ENCODE results near the gene TUT4. TPM values are rescaled to one million over a fixed set of nuclear protein-coding genes. Genes with fewer than 3 reads are reported as not detected.

TUT4 gene
- total and polyA plus RNA-seq, 2 experiments from 2014 or later, result 14.9 to 18.9 TPM

GRCh38 chr1:52506349-52506748 lies 46.5 kb downstream of the TUT4 start:
- Histone ChIP-seq H3K9me2 (ENCODE audit: insufficient read depth) (no peaks in the 10 kb centered on the region), H3K27me3 (replicated peaks; ENCODE audit: insufficient read depth) (no peaks in the 10 kb centered on the region), H3K4me3 (no peak overlapping the region), H3K9me3 (ENCODE audit: low read depth) (no peaks in the 10 kb centered on the region), H3K4me1 (ENCODE audit: insufficient read depth) (no peaks in the 10 kb centered on the region), H3K27ac (no peak overlapping the region), H3K36me3 (ENCODE audit: low read depth) (0 out of 2 replicates have a peak, but pooled peaks cover 5% of the 10 kb centered on the region), H3F3A (ENCODE audit: insufficient read depth) (no peaks in the 10 kb centered on the region), H3K9ac (no peak overlapping the region), H2AFZ (no peak overlapping the region), H3K4me2 (ENCODE audit: unreplicated experiment) (no peak overlapping the region), H4K20me1 (ENCODE audit: insufficient read depth) (no peaks in the 10 kb centered on the region), H3K79me2 (ENCODE audit: insufficient read depth) (no peaks in the 10 kb centered on the region)
- no peak for TF ChIP-seq EZH2 (IDR thresholded peaks at IDR 0.05; ENCODE audit: insufficient read depth, poor library complexity, severe bottlenecking)
- TF ChIP-seq EZH2phosphoT487 (IDR thresholded peaks at IDR 0.05; ENCODE audit: insufficient read depth, low read depth), result no peak
- WGBS, 2 experiments (ENCODE audit: low coverage in 1 of 2, low lambda C conversion rate in 2 of 2, missing lambda C conversion rate in 2 of 2), result 98 to 99% methylated on average over 3 of the region's 3 CpGs
- no peak for DNase-seq
- in situ Hi-C loops (cut with MboI), result no loop called here

GRCh38 chr1:52504720-52505119 lies 48.2 kb downstream of the TUT4 start:
- Histone ChIP-seq H3K9me2 (ENCODE audit: insufficient read depth) (no peaks in the 10 kb centered on the region), H3K4me3 (no peak overlapping the region), H3K36me3 (ENCODE audit: low read depth) (0 out of 2 replicates have a peak, but pooled peaks cover 5% of the 10 kb centered on the region), H3K79me2 (ENCODE audit: insufficient read depth) (no peaks in the 10 kb centered on the region), H3K9me3 (ENCODE audit: low read depth) (no peaks in the 10 kb centered on the region), H3K27me3 (replicated peaks; ENCODE audit: insufficient read depth) (no peaks in the 10 kb centered on the region), H3K4me1 (ENCODE audit: insufficient read depth) (no peaks in the 10 kb centered on the region), H2AFZ (no peak overlapping the region), H3K9ac (no peak overlapping the region), H3K27ac (no peak overlapping the region), H3K4me2 (ENCODE audit: unreplicated experiment) (no peak overlapping the region), H3F3A (ENCODE audit: insufficient read depth) (no peaks in the 10 kb centered on the region), H4K20me1 (ENCODE audit: insufficient read depth) (no peaks in the 10 kb centered on the region)
- DNase-seq, result no peak
- in situ Hi-C loops (cut with MboI), result no loop called here
- WGBS, 2 experiments (ENCODE audit: low coverage in 1 of 2, low lambda C conversion rate in 2 of 2, missing lambda C conversion rate in 2 of 2), result 94 to 95% methylated on average over 1 of the region's 1 CpG
- TF ChIP-seq EZH2phosphoT487 (IDR thresholded peaks at IDR 0.05; ENCODE audit: insufficient read depth, low read depth), result no peak
- TF ChIP-seq EZH2 (IDR thresholded peaks at IDR 0.05; ENCODE audit: insufficient read depth, poor library complexity, severe bottlenecking), result no peak

GRCh38 chr1:52503706-52504105 lies 49.2 kb downstream of the TUT4 start:
- Histone ChIP-seq H3K9ac (no peak overlapping the region), H3K4me3 (no peak overlapping the region), H3K79me2 (ENCODE audit: insufficient read depth) (no peaks in the 10 kb centered on the region), H3K4me2 (ENCODE audit: unreplicated experiment) (no peak overlapping the region), H3K9me3 (ENCODE audit: low read depth) (no peaks in the 10 kb centered on the region), H3K27ac (no peak overlapping the region), H3K36me3 (ENCODE audit: low read depth) (0 out of 2 replicates have a peak, but pooled peaks cover 5% of the 10 kb centered on the region), H3K4me1 (ENCODE audit: insufficient read depth) (no peaks in the 10 kb centered on the region), H2AFZ (no peak overlapping the region), H3F3A (ENCODE audit: insufficient read depth) (no peaks in the 10 kb centered on the region), H4K20me1 (ENCODE audit: insufficient read depth) (no peaks in the 10 kb centered on the region), H3K9me2 (ENCODE audit: insufficient read depth) (no peaks in the 10 kb centered on the region), H3K27me3 (replicated peaks; ENCODE audit: insufficient read depth) (no peaks in the 10 kb centered on the region)
- DNase-seq, result peak; percentile 5
- TF ChIP-seq EZH2 (IDR thresholded peaks at IDR 0.05; ENCODE audit: insufficient read depth, poor library complexity, severe bottlenecking), result no peak
- TF ChIP-seq EZH2phosphoT487 (IDR thresholded peaks at IDR 0.05; ENCODE audit: insufficient read depth, low read depth), result no peak
- in situ Hi-C loops (cut with MboI), result no loop called here

- no peak overlapping the region for H3K4me2 ChIP-seq (ENCODE audit: unreplicated experiment)
- 0 out of 2 replicates have a peak, but pooled peaks cover 5% of the 10 kb centered on the region for H3K36me3 ChIP-seq (ENCODE audit: low read depth)
- no peak overlapping the region for H2AFZ ChIP-seq
- peak; percentile 8 for DNase-seq
- no peak overlapping the region for H3K9ac ChIP-seq
- no peaks in the 10 kb centered on the region for H3K9me3 ChIP-seq (ENCODE audit: low read depth)
- no peak overlapping the region for H3K27ac ChIP-seq
- no peak overlapping the region for H3K4me3 ChIP-seq
- peaks cover 8% of the 10 kb centered on the region; the same call in 1 of the 2 replicates for H3K79me2 ChIP-seq (ENCODE audit: insufficient read depth)
- H4K20me1 ChIP-seq (ENCODE audit: insufficient read depth), result no peaks in the 10 kb centered on the region
- 76 to 78% methylated on average over 5 of the region's 5 CpGs for WGBS, 2 experiments (ENCODE audit: low coverage in 1 of 2, low lambda C conversion rate in 2 of 2, missing lambda C conversion rate in 2 of 2)
- no peaks in the 10 kb centered on the region for H3K27me3 ChIP-seq (replicated peaks; ENCODE audit: insufficient read depth)
- no peak for TF ChIP-seq EZH2 (IDR thresholded peaks at IDR 0.05; ENCODE audit: insufficient read depth, poor library complexity, severe bottlenecking)
- no peak for TF ChIP-seq EZH2phosphoT487 (IDR thresholded peaks at IDR 0.05; ENCODE audit: insufficient read depth, low read depth)
- no peaks in the 10 kb centered on the region for H3K4me1 ChIP-seq (ENCODE audit: insufficient read depth)
- in situ Hi-C loops (cut with MboI), result no loop called here
- H3K9me2 ChIP-seq (ENCODE audit: insufficient read depth), result no peaks in the 10 kb centered on the region
- H3F3A ChIP-seq (ENCODE audit: insufficient read depth), result no peaks in the 10 kb centered on the region
Measured at GRCh38 chr1:52502789-52503188, 50.1 kb downstream of the TUT4 start.

GRCh38 chr1:52487632-52488031 lies 65.3 kb downstream of the TUT4 start:
- H3K9me3 ChIP-seq (ENCODE audit: low read depth), result no peaks in the 10 kb centered on the region
- no peaks in the 10 kb centered on the region for H3K27me3 ChIP-seq (replicated peaks; ENCODE audit: insufficient read depth)
- H3K27ac ChIP-seq, result no peak overlapping the region
- no peak overlapping the region for H3K4me2 ChIP-seq (ENCODE audit: unreplicated experiment)
- H3F3A ChIP-seq (ENCODE audit: insufficient read depth), result no peaks in the 10 kb centered on the region
- in situ Hi-C loops (cut with MboI), result no loop called here
- WGBS, 2 experiments (ENCODE audit: low coverage in 1 of 2, low lambda C conversion rate in 2 of 2, missing lambda C conversion rate in 2 of 2), result 100% methylated on average over 2 of the region's 2 CpGs
- no peak for DNase-seq
- H2AFZ ChIP-seq, result no peak overlapping the region
- TF ChIP-seq EZH2phosphoT487 (IDR thresholded peaks at IDR 0.05; ENCODE audit: insufficient read depth, low read depth) (no peak), EZH2 (IDR thresholded peaks at IDR 0.05; ENCODE audit: insufficient read depth, poor library complexity, severe bottlenecking) (no peak)
- no peak overlapping the region for H3K9ac ChIP-seq
- H4K20me1 ChIP-seq (ENCODE audit: insufficient read depth), result no peaks in the 10 kb centered on the region
- no peaks in the 10 kb centered on the region for H3K9me2 ChIP-seq (ENCODE audit: insufficient read depth)
- no peak overlapping the region for H3K4me3 ChIP-seq
- no peaks in the 10 kb centered on the region for H3K4me1 ChIP-seq (ENCODE audit: insufficient read depth)
- no peaks in the 10 kb centered on the region for H3K79me2 ChIP-seq (ENCODE audit: insufficient read depth)
- peaks cover 16% of the 10 kb centered on the region; the same call in 1 of the 2 replicates for H3K36me3 ChIP-seq (ENCODE audit: low read depth)
